HepG2 (cell line): ENCODE data around the gene CD7. TPM values are rescaled to one million over a fixed set of nuclear protein-coding genes. Genes with fewer than 3 reads are reported as not detected.

Source experiments
- KLF15 ChIP-seq: sonication (generic); formaldehyde crosslinking; IDR thresholded peaks from 2 replicates; pipeline ENCODE4 v1.8.1; 2023; ENCODE audit warnings: borderline replicate concordance, mild to moderate bottlenecking, inconsistent platforms, missing genetic modification reagents, mixed read lengths
- RNF2 ChIP-seq: fragments of 450-650 bp; conservative IDR thresholded peaks from 2 replicates; pipeline ENCODE4 v1.6.1; 2016; ENCODE audit warnings: low read depth
- SALL1 ChIP-seq: sonication (generic); formaldehyde crosslinking; IDR thresholded peaks from 2 replicates; pipeline ENCODE4 v1.8.0; 2022; ENCODE audit warnings: mild to moderate bottlenecking, missing genetic modification reagents
- SALL2 ChIP-seq: sonication (generic); formaldehyde crosslinking; IDR thresholded peaks from 2 replicates; pipeline ENCODE4 v1.8.1; 2023; ENCODE audit warnings: mild to moderate bottlenecking, missing genetic modification reagents, inconsistent platforms
- THAP11 ChIP-seq: IDR thresholded peaks from 2 replicates; pipeline ENCODE4 v1.6.1; 2016; ENCODE audit warnings: missing biosample characterization, missing genetic modification reagents
- YEATS2 ChIP-seq: sonication (generic); formaldehyde crosslinking; IDR thresholded peaks from 2 replicates; pipeline ENCODE4 v1.4.0; 2020; ENCODE audit warnings: missing genetic modification reagents, borderline replicate concordance
- ZBTB8A ChIP-seq: sonication (generic); formaldehyde crosslinking; IDR thresholded peaks from 2 replicates; pipeline ENCODE4 v1.4.0; 2020; ENCODE audit warnings: mild to moderate bottlenecking, low read depth, missing genetic modification reagents, borderline replicate concordance
- ZNF792 ChIP-seq: IDR thresholded peaks from 2 replicates; pipeline ENCODE4 v1.6.1; 2016
- ZSCAN9 ChIP-seq: IDR thresholded peaks from 2 replicates; pipeline ENCODE4 v1.6.1; 2016; ENCODE audit warnings: borderline replicate concordance
- polyA plus RNA-seq, 8 experiments: library from polyadenylated mRNA; depleted of rRNA in 3 of 8; stranded (reverse) in 7 of 8; unstranded in 1 of 8; fragments of >200 nt; fragmentation: Illumina TruSeq in 4 of 8; extraction: Trizol in 4 of 8; gene quantifications; 2 replicates each; pipeline versions ENCODE4 v1.2.1 to v1.2.3, GENCODE V29; 2011 to 2016; ENCODE audit warnings: low read depth in 4 of 8, missing spikeins in 1 of 8, mixed read lengths in 1 of 8; ENCODE audit not compliant: insufficient read depth in 1 of 8
- total RNA-seq, 5 experiments: library from RNA; depleted of rRNA; stranded (reverse); fragments of >200 nt; fragmentation: Illumina TruSeq; extraction: Trizol; gene quantifications; 2 replicates each; pipeline ENCODE4 v1.2.3, GENCODE V29; 2016; ENCODE audit warnings: low read depth in 1 of 5
- TF ChIP-seq, protein P1 (sequence below): sonication (generic); formaldehyde crosslinking; IDR thresholded peaks from 2 replicates; pipeline ENCODE4 v1.5.0; 2020; ENCODE audit warnings: mild to moderate bottlenecking, missing genetic modification reagents, borderline replicate concordance
- TF ChIP-seq, protein P2 (sequence below): sonication (generic); formaldehyde crosslinking; IDR thresholded peaks from 2 replicates; pipeline ENCODE4 v1.8.1; 2023; ENCODE audit warnings: mild to moderate bottlenecking, inconsistent platforms, moderate library complexity, missing genetic modification reagents, borderline replicate concordance
- TF ChIP-seq, protein P3 (sequence below): sonication (generic); formaldehyde crosslinking; IDR thresholded peaks from 2 replicates; pipeline ENCODE4 v1.5.0; 2020; ENCODE audit warnings: missing genetic modification reagents
- TF ChIP-seq, protein P4 (sequence below): IDR thresholded peaks from 2 replicates; pipeline ENCODE4 v1.6.1; 2016; ENCODE audit warnings: mild to moderate bottlenecking, missing biosample characterization, missing genetic modification reagents
- TF ChIP-seq, protein P5 (sequence below): sonication (generic); formaldehyde crosslinking; conservative IDR thresholded peaks from 2 replicates; pipeline ENCODE4 v1.4.0; 2020; ENCODE audit warnings: missing genetic modification reagents
- TF ChIP-seq, protein P6 (sequence below): sonication (generic); formaldehyde crosslinking; IDR thresholded peaks from 2 replicates; pipeline ENCODE4 v1.5.0; 2020; ENCODE audit warnings: missing genetic modification reagents, mild to moderate bottlenecking, borderline replicate concordance
- TF ChIP-seq, protein P7 (sequence below): sonication (generic); formaldehyde crosslinking; conservative IDR thresholded peaks from 2 replicates; pipeline ENCODE4 v1.8.0; 2022; ENCODE audit warnings: missing genetic modification reagents

The CD7 gene
- total and polyA plus RNA-seq, 2 of the 13 experiments (the other 11 are each of a cell fraction or from before 2014, with no cell fraction given) = 67.6 to 76.4 TPM

DNA sequence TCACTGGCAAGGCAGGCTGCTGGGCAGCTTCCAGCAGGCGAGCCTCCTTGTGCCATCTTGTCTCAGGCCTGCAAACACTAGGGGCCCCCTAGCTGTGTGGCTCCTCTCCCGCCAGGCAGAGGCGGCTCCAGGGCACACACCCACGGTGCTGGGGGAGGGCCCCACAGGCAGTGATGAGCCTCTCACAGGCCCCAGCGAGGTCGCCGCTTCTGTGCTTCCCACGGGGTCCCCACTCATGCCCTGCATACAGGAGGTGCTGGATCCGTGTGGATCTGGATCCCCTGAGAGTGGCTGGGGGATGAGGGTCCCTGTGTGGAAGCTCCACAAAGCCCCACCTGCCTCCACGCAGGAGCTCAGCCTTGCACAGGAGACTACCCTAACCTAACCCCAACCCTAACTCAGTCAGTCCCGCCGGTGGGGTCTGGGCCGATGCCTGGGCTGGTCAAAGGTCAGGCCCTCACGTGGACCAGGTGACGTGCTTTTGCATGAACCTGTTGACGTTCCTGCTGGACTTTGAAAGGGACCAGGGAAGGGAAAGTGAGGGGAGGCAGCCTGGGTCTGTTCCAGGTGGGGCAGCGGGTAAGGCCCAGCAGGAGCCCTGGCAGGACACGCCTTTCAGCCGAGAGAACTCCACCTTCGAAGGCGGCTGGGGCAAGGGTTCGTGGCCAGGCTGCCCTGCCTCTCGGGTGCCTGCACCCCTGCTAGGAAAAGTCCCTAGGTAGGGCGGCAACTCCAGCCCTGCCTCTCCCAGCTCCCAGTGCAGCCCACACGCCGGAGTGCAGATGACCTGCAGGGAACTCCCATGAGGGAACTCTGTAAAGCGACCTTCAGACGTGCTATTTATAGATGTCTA, 11.0 kb upstream of the CD7 start (continued):
- TF ChIP-seq, protein P1, sequence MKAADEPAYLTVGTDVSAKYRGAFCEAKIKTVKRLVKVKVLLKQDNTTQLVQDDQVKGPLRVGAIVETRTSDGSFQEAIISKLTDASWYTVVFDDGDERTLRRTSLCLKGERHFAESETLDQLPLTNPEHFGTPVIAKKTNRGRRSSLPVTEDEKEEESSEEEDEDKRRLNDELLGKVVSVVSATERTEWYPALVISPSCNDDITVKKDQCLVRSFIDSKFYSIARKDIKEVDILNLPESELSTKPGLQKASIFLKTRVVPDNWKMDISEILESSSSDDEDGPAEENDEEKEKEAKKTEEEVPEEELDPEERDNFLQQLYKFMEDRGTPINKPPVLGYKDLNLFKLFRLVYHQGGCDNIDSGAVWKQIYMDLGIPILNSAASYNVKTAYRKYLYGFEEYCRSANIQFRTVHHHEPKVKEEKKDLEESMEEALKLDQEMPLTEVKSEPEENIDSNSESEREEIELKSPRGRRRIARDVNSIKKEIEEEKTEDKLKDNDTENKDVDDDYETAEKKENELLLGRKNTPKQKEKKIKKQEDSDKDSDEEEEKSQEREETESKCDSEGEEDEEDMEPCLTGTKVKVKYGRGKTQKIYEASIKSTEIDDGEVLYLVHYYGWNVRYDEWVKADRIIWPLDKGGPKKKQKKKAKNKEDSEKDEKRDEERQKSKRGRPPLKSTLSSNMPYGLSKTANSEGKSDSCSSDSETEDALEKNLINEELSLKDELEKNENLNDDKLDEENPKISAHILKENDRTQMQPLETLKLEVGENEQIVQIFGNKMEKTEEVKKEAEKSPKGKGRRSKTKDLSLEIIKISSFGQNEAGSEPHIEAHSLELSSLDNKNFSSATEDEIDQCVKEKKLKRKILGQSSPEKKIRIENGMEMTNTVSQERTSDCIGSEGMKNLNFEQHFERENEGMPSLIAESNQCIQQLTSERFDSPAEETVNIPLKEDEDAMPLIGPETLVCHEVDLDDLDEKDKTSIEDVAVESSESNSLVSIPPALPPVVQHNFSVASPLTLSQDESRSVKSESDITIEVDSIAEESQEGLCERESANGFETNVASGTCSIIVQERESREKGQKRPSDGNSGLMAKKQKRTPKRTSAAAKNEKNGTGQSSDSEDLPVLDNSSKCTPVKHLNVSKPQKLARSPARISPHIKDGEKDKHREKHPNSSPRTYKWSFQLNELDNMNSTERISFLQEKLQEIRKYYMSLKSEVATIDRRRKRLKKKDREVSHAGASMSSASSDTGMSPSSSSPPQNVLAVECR (CRISPR knock-in tag) = peak; percentile 95
- TF ChIP-seq, protein P2, sequence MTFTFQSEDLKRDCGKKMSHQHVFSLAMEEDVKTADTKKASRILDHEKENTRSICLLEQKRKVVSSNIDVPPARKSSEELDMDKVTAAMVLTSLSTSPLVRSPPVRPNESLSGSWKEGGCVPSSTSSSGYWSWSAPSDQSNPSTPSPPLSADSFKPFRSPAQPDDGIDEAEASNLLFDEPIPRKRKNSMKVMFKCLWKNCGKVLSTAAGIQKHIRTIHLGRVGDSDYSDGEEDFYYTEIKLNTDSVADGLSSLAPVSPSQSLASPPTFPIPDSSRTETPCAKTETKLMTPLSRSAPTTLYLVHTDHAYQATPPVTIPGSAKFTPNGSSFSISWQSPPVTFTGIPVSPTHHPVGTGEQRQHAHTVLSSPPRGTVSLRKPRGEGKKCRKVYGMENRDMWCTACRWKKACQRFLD = 0 out of 2 replicates have a peak, but pooled peaks have one; percentile 25
- TF ChIP-seq ZBTB8A (no peak; the same call in 1 of the 2 replicates), SALL1 (peak; percentile 98), ZSCAN9 (CRISPR knock-in tag) (peak; percentile 83; the same call in 1 of the 2 replicates), KLF15 (no peak), ZNF792 (CRISPR knock-in tag) (peak; percentile 94), YEATS2 (CRISPR knock-in tag) (peak; percentile 75), THAP11 (CRISPR knock-in tag) (no peak; the same call in none of the 2 replicates), SALL2 (CRISPR knock-in tag) (peak; percentile 79), RNF2 (peak; percentile 79)
- TF ChIP-seq, protein P3, sequence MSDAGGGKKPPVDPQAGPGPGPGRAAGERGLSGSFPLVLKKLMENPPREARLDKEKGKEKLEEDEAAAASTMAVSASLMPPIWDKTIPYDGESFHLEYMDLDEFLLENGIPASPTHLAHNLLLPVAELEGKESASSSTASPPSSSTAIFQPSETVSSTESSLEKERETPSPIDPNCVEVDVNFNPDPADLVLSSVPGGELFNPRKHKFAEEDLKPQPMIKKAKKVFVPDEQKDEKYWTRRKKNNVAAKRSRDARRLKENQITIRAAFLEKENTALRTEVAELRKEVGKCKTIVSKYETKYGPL (CRISPR knock-in tag) = no peak
- TF ChIP-seq, protein P4, sequence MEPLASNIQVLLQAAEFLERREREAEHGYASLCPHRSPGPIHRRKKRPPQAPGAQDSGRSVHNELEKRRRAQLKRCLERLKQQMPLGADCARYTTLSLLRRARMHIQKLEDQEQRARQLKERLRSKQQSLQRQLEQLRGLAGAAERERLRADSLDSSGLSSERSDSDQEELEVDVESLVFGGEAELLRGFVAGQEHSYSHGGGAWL (CRISPR knock-in tag) = peak; percentile 70; the same call in 1 of the 2 replicates
- TF ChIP-seq, protein P5, sequence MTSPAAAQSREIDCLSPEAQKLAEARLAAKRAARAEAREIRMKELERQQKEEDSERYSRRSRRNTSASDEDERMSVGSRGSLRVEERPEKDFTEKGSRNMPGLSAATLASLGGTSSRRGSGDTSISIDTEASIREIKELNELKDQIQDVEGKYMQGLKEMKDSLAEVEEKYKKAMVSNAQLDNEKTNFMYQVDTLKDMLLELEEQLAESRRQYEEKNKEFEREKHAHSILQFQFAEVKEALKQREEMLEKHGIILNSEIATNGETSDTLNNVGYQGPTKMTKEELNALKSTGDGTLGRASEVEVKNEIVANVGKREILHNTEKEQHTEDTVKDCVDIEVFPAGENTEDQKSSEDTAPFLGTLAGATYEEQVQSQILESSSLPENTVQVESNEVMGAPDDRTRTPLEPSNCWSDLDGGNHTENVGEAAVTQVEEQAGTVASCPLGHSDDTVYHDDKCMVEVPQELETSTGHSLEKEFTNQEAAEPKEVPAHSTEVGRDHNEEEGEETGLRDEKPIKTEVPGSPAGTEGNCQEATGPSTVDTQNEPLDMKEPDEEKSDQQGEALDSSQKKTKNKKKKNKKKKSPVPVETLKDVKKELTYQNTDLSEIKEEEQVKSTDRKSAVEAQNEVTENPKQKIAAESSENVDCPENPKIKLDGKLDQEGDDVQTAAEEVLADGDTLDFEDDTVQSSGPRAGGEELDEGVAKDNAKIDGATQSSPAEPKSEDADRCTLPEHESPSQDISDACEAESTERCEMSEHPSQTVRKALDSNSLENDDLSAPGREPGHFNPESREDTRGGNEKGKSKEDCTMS = 0 out of 2 replicates have a peak, but pooled peaks have one; percentile 75
- TF ChIP-seq, protein P6, sequence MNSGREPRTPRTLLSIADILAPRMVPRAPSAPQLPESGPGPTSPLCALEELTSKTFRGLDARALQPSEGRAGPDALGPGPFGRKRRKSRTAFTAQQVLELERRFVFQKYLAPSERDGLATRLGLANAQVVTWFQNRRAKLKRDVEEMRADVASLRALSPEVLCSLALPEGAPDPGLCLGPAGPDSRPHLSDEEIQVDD = 0 out of 2 replicates have a peak, but pooled peaks have one; percentile 43
- TF ChIP-seq, protein P7, sequence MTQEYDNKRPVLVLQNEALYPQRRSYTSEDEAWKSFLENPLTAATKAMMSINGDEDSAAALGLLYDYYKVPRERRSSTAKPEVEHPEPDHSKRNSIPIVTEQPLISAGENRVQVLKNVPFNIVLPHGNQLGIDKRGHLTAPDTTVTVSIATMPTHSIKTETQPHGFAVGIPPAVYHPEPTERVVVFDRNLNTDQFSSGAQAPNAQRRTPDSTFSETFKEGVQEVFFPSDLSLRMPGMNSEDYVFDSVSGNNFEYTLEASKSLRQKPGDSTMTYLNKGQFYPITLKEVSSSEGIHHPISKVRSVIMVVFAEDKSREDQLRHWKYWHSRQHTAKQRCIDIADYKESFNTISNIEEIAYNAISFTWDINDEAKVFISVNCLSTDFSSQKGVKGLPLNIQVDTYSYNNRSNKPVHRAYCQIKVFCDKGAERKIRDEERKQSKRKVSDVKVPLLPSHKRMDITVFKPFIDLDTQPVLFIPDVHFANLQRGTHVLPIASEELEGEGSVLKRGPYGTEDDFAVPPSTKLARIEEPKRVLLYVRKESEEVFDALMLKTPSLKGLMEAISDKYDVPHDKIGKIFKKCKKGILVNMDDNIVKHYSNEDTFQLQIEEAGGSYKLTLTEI (CRISPR knock-in tag) = no peak
